ENCODE results near the gene EPOP.

GRCh38 chr17:38705803-38706504 lies 31.2 kb upstream of the EPOP start:
- TF ChIP-seq CTCF (conservative IDR thresholded peaks at IDR 0.05) (no peak), EZH2 (IDR thresholded peaks at IDR 0.05; ENCODE audit: low read depth) (no peak)
